Astrocyte of the cerebellum (primary cell): Measurements from ENCODE around the gene ACOX3.

Source experiments
- DNase-seq: peaks from one replicate; pipeline ENCODE4 v3.0.0-alpha.2; 2011; ENCODE audit warnings: low read depth
- H3K4me3 ChIP-seq: 2 replicates; pipeline ENCODE4 v1.5.1; 2011; ENCODE audit warnings: mild to moderate bottlenecking, low read depth, low read length, moderate library complexity
- in situ Hi-C: cut with HindIII; loops from 2 replicates; pipeline ENCODE4 v1.10.0; 2017; ENCODE audit warnings: low sequenced_read_pairs
- TF ChIP-seq, protein P1 (sequence below): IDR thresholded peaks from 2 replicates; pipeline ENCODE4 v1.5.1; 2012; ENCODE audit warnings: low read length, low read depth, moderate library complexity, mild to moderate bottlenecking; ENCODE audit errors: missing control alignments

The ACOX3 gene

DNA sequence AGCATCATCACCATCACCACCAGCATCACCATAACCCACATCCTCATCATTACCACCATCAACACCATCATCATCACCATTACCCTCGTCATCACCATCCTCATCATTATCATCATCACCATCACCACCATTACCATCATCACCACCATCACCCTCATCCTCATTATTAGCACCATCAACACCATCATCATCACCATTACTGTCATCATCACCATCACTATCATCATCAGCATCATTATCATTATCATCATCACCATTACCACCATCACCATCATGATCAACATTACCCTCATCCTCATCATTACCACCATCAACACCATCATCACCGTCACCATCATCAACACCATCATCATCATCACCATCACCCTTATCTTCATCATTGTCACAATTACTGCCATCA is 119.3 kb downstream of the ACOX3 start:
- TF ChIP-seq, protein P1, sequence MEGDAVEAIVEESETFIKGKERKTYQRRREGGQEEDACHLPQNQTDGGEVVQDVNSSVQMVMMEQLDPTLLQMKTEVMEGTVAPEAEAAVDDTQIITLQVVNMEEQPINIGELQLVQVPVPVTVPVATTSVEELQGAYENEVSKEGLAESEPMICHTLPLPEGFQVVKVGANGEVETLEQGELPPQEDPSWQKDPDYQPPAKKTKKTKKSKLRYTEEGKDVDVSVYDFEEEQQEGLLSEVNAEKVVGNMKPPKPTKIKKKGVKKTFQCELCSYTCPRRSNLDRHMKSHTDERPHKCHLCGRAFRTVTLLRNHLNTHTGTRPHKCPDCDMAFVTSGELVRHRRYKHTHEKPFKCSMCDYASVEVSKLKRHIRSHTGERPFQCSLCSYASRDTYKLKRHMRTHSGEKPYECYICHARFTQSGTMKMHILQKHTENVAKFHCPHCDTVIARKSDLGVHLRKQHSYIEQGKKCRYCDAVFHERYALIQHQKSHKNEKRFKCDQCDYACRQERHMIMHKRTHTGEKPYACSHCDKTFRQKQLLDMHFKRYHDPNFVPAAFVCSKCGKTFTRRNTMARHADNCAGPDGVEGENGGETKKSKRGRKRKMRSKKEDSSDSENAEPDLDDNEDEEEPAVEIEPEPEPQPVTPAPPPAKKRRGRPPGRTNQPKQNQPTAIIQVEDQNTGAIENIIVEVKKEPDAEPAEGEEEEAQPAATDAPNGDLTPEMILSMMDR, result no peak
- in situ Hi-C loops, result no loop called here
- DNase-seq, result no peak
- no peak overlapping the region for H3K4me3 ChIP-seq

DNA sequence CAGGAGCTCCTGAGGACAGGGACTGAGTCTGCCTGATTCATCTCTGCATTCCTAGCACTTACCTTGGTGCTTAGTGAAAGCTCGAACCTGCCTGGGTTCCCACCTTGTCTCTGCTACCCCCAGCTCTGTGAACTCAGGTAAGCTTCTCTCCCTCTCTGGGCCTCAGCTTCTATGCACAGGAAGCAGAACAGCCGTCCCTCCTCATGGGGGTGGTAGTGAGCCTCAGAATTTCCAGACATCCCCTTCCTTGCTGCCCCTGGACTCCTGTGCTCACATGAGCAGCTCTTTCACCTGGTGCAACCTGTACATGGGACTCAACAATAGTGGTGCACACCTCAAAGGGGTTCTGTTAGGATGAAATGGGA is 120.2 kb downstream of the ACOX3 start:
- H3K4me3 ChIP-seq, result no peak overlapping the region
- in situ Hi-C loops, result no loop called here
- TF ChIP-seq, protein P1, result no peak
- no peak for DNase-seq

DNA sequence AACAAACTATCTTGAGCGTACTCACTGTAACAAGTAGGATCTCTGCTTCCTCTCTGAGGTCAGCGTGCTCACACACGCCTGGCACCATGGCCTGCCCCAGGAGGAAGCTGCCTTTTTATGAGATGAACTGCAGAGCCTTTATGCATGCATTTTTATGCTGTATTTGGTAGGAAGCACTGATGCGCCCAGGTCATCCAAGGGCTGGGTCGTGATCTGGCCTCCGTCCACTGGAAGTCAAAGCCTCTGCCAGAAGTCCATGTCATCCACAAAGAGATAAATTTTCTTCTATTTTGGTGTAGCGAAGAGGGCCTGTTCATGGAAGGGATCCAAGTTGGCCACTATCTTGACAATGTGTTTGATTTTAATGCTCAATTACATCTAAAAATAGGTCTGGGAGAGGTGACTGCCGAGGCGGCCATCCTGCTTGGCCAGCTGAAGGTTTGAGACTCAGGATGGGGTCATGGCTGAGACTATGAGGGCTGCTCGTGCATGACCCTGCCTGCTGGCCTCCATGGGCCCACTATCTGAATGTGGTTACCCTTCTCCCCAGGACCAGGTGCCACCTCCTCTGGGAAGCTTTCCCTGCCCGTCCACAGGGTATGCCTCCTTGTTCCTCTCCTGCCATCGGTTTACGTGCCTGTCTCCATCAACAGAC is 120.7 kb downstream of the ACOX3 start:
- H3K4me3 ChIP-seq, result no peak overlapping the region
- TF ChIP-seq, protein P1, result no peak
- DNase-seq, result no peak
- in situ Hi-C loops, result no loop called here

DNA sequence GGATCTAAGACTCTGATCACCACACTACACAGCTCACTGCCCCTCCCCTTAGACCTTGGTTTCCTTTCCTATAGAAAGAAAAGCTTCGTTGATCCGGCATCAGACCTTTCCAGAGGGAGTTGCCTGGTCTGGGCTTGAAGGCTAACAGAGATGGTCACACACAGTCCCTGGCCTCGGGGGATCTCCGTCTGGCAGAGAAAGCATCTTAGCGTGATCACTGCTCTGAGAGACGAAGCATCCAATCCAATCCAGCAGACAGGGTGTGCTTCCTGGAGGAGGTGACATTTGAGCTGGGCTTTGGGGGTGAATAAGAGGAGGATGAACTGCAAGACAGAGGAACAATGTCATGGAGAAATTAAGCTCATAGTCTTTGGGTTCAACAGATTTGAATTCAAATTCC is 121.5 kb downstream of the ACOX3 start:
- DNase-seq, result no peak
- in situ Hi-C loops, result no loop called here

DNA sequence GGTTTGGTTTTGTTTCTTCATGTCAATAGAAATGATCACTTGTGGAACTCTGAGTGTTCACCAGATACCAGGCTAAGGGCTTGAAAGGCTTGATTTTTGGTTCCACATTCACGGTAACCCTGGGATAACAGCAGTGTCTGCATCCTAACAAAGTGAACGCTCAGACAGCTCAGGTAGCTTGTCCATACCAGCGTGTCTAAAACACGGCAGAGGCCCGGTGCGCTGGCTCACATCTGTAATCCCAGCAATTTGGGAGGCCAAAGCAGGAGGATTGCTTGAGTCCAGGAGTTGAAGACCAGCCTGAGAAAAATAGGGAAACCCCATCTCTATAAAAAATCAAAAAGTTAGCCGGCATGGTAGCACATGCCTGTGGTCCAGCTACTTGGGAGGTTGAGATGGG is 122.0 kb downstream of the ACOX3 start:
- in situ Hi-C loops, result no loop called here
- no peak for DNase-seq
- no peak overlapping the region for H3K4me3 ChIP-seq
- TF ChIP-seq, protein P1, result no peak

More for the DNA sequence above, 121.5 kb downstream of the ACOX3 start:
- TF ChIP-seq, protein P1, result no peak
- no peak overlapping the region for H3K4me3 ChIP-seq

DNA sequence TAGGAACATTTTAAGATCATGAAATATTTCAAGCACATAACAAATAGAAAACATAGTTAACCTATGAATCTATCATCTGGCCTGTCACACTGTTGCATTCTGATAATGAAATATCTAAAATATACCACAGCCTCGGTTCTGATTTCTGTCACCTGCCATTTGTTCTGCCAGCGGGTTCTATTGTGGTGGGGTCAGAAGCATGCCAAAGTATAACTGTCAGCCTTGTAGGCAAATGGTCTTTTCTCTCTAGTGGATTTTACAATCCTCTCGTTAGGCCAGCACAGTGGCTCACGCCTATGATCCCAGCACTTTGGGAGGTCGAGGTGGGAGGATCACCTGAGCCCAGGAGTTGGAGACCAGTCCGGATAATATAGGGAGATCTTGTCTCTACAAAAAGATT is 123.0 kb downstream of the ACOX3 start:
- in situ Hi-C loops, result no loop called here
- TF ChIP-seq, protein P1, result no peak
- no peak for DNase-seq
- no peak overlapping the region for H3K4me3 ChIP-seq
